Measurements from ENCODE around the gene PC. TPM values are rescaled to one million over a fixed set of nuclear protein-coding genes. Genes with fewer than 3 reads are reported as not detected.

PC gene
- total RNA-seq, 1 donor from 2014 or later, result 25.7 TPM

GRCh38 chr11:66853242-66854229, 104.6 kb downstream of the PC start:
- Mint-ChIP-seq H3K27ac (no peak overlapping the region), H3K36me3 (no peaks in the 10 kb centered on the region), H3K4me1 (ENCODE audit: unreplicated experiment) (peaks cover 6% of the 10 kb centered on the region), H3K27me3 (no peaks in the 10 kb centered on the region), H3K4me3 (peak overlapping the region; percentile 3), H3K9me3 (no peaks in the 10 kb centered on the region)
- no peak for DNase-seq (ENCODE audit: extremely low spot score, unreplicated experiment)
- TF ChIP-seq, protein P1, sequence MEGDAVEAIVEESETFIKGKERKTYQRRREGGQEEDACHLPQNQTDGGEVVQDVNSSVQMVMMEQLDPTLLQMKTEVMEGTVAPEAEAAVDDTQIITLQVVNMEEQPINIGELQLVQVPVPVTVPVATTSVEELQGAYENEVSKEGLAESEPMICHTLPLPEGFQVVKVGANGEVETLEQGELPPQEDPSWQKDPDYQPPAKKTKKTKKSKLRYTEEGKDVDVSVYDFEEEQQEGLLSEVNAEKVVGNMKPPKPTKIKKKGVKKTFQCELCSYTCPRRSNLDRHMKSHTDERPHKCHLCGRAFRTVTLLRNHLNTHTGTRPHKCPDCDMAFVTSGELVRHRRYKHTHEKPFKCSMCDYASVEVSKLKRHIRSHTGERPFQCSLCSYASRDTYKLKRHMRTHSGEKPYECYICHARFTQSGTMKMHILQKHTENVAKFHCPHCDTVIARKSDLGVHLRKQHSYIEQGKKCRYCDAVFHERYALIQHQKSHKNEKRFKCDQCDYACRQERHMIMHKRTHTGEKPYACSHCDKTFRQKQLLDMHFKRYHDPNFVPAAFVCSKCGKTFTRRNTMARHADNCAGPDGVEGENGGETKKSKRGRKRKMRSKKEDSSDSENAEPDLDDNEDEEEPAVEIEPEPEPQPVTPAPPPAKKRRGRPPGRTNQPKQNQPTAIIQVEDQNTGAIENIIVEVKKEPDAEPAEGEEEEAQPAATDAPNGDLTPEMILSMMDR (conservative IDR thresholded peaks at IDR 0.05), result no peak

DNA sequence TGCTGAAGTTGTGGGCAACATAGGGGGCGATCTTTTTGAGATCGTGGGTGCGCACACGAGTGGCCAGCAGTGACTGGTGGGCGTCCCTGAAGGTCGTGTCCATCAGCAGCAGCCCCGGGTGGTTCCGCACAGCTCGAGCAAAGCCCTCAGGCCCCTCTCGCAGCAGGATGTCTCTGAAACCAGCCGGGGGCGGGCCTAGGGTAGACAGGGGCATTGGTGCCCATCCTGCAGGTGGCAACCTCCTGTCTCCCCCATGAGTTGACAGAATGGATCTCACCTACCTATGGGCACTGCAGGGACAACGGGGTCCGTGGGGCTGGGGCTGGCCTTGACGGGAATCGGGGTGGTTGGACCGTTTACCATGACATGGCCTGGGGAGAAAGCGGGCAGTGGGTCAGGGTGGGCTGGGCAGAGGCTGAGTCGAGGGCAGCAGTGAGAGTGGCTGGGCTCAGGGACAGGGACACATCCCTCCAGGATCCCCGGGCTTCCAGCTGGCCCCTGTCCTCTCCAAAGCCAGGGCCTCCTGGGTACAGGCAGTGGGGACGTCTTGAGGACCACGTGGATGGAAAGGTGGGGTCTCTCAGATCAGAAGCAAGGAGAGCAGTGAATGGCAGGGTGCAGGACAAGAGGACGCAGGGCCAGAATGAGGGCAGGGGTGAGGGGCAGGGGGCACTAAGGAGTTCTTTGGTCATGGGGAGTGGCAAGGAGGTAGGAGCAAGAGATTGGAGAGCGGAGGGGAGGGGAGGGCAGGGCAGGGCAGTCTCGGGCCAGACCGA, 105.5 kb downstream of the PC start:
- Mint-ChIP-seq H3K36me3 (no peaks in the 10 kb centered on the region), H3K27ac (no peak overlapping the region), H3K9me3 (no peaks in the 10 kb centered on the region), H3K27me3 (no peaks in the 10 kb centered on the region), H3K4me3 (no peak overlapping the region), H3K4me1 (ENCODE audit: unreplicated experiment) (peaks cover 6% of the 10 kb centered on the region)
- no peak for DNase-seq (ENCODE audit: extremely low spot score, unreplicated experiment)
- TF ChIP-seq, protein P1 (conservative IDR thresholded peaks at IDR 0.05), result no peak

DNA sequence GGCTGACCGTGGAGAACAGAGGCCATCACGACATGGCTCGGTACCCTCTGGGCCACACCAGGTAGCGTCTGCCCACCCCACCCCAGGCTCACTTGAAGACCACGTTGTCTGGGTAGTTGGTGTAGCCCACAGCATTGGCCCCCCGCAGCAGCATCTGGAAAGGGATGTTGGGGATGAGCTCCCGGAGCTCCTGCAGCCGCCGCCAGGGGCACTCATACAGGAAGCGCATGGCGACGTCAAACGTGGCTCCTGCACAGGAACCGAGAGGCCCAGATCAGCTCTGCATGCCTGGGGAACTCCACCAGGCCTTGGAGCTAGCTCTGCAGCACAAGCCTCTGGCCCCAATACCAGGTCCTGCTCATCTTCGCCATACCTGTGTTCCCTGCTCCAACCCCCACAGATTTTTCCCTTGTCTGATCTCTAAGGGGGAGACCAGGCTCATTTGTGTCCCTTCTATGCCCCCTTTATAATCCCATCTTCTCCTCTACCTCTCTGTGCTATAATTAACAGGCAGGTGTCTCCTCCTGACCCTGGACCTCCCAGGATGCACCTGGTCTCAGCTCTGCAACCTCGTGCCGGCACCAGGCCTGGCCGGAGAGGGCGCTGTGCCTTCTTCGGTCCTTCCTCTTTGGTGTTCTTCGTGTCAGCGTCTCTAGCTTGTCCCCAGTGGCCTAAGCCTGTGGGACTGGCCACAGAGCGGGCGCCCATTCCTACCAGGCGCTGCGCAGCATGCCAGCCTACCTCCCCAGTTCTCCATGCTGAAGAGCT, 106.3 kb downstream of the PC start:
- Mint-ChIP-seq H3K27ac (no peak overlapping the region), H3K9me3 (no peaks in the 10 kb centered on the region), H3K27me3 (no peaks in the 10 kb centered on the region), H3K4me1 (ENCODE audit: unreplicated experiment) (peaks cover 6% of the 10 kb centered on the region), H3K4me3 (no peak overlapping the region), H3K36me3 (no peaks in the 10 kb centered on the region)
- TF ChIP-seq, protein P1 (conservative IDR thresholded peaks at IDR 0.05), result no peak
- no peak for DNase-seq (ENCODE audit: extremely low spot score, unreplicated experiment)

- no peaks in the 10 kb centered on the region for H3K27me3 Mint-ChIP-seq
- H3K27ac Mint-ChIP-seq, result no peak overlapping the region
- no peak overlapping the region for H3K4me3 Mint-ChIP-seq
- DNase-seq (ENCODE audit: extremely low spot score, unreplicated experiment), result no peak
- TF ChIP-seq, protein P1 (conservative IDR thresholded peaks at IDR 0.05), result no peak
- no peaks in the 10 kb centered on the region for H3K9me3 Mint-ChIP-seq
- no peaks in the 10 kb centered on the region for H3K36me3 Mint-ChIP-seq
- H3K4me1 Mint-ChIP-seq (ENCODE audit: unreplicated experiment), result peaks cover 6% of the 10 kb centered on the region
Observed at GRCh38 chr11:66851239-66851596, 107.0 kb downstream of the PC start.

- Mint-ChIP-seq H3K4me3 (no peak overlapping the region), H3K27me3 (no peaks in the 10 kb centered on the region), H3K27ac (no peak overlapping the region), H3K36me3 (no peaks in the 10 kb centered on the region), H3K9me3 (no peaks in the 10 kb centered on the region), H3K4me1 (ENCODE audit: unreplicated experiment) (peaks cover 4% of the 10 kb centered on the region)
- no peak for DNase-seq (ENCODE audit: extremely low spot score, unreplicated experiment)
- TF ChIP-seq, protein P1 (conservative IDR thresholded peaks at IDR 0.05), result no peak
Observed at GRCh38 chr11:66850588-66851238, 107.5 kb downstream of the PC start.

All from type B pancreatic cell (in vitro differentiated cells).